Myocyte (in vitro differentiated cells): ENCODE results near the gene CEND1. TPM values are rescaled to one million over a fixed set of nuclear protein-coding genes. Genes with fewer than 3 reads are reported as not detected.

Experiments
- DNase-seq: peaks from one replicate; pipeline ENCODE4 v3.0.0-alpha.2; 2012; ENCODE audit warnings: low read depth
- polyA plus RNA-seq: library from polyadenylated mRNA; unstranded; fragments of >200 nt; gene quantifications from one replicate; pipeline ENCODE4 v1.2.1, GENCODE V29; 2012; ENCODE audit warnings: missing spikeins
- total RNA-seq: library from RNA; depleted of rRNA; stranded (reverse); fragments of >200 nt; gene quantifications from 2 replicates; pipeline ENCODE4 v1.2.3, GENCODE V29; 2014

CEND1 gene
- 0.53 and 0.94 TPM in 2 replicates for total RNA-seq
- polyA plus RNA-seq = 1.2 TPM

DNA sequence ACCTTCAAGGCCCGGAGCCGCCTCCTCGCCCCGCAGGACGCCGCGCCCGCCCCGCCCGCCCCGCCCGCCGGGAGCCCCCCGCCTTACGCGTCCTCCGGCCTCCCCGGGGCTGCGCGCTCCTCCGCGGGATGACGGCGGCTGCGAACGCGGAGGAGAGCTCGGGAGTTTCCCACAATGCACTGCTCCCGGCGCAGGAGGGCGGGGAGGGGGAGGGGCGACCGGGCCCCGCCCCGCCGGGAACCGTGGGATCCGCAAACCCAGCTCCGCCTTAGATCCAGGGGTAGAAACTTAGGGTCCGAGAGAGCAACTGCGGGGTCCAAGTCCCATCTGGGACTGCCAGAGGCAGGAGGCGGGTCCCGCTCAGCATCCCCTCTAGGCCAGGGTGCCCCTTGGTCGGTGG is at the start of gene CEND1:
Gene CEND1, minus strand, starts transcription at position 148 of the 400 bp plus-strand sequence. CDS start 1,514 bp downstream, outside the sequence.
- peak; percentile 52 for DNase-seq

DNA sequence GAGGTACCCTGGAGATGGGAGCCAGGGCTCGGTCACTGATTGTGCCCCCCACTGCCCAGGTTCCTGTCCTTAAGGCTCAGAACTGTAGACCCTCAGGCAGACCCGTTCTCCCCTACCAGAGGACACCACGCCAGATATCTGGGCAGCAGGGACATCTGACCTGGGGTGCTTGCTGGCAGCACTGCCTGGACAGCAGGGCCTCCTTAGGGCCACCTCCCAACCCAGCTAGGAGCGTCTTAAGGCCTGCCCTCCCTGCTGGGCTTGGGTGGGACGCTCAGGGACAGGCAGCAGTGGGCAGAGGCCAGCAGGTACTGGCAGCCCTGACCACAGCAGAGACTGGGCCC is 49.4 kb upstream of the CEND1 start:
- DNase-seq = no peak

DNA sequence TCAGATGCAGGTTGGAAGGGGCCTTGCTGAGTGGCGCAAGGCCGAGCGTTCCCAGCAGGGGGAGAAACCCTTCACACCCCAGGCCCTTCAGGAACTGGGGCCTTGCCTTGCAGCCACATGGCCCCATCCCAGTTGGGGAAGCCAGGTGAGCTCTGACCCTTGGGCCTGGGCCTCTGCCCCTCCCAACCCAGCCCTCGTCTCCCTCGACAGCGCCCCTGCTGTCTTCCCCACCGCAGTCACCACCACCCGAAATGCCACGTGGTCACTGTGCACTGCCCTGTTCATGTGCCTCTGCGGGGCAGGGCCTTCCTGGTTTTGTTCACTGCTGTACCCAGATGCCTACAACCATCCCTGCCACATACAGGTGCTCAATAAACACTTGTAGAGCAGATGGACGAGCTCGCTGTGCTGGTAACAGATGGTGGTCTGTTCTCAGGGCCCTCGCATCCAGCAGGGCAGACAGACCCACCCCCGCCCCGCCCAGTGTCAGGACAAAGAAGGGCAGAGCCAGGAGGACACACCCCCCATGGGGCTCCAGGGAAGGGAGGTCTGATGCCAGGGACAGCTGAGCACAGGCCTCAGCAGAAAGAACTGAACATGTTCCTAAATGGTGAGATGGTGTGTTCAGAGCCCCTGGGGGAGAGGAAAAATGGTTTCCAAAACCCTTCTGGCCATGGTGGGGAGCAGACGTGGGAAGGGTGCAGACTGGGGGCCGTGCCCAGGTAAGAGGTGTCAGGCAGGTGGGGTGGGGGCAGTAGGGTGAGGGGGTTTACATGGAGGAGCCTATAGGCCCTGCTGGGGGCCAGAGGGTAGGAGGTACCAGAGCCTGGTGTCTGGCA is 48.8 kb upstream of the CEND1 start:
- peak; percentile 86 for DNase-seq

DNA sequence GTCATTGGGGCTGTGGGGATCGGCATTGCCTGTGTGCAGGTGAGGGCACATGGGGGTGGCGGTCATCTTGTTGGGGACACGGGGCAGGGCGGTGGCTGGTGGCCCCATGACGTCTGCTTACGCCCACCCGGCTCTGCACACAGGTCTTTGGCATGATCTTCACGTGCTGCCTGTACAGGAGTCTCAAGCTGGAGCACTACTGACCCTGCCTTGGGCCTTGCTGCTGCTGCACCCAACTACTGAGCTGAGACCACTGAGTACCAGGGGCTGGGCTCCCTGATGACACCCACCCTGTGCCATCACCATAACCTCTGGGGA is 48.1 kb upstream of the CEND1 start:
- no peak for DNase-seq

DNA sequence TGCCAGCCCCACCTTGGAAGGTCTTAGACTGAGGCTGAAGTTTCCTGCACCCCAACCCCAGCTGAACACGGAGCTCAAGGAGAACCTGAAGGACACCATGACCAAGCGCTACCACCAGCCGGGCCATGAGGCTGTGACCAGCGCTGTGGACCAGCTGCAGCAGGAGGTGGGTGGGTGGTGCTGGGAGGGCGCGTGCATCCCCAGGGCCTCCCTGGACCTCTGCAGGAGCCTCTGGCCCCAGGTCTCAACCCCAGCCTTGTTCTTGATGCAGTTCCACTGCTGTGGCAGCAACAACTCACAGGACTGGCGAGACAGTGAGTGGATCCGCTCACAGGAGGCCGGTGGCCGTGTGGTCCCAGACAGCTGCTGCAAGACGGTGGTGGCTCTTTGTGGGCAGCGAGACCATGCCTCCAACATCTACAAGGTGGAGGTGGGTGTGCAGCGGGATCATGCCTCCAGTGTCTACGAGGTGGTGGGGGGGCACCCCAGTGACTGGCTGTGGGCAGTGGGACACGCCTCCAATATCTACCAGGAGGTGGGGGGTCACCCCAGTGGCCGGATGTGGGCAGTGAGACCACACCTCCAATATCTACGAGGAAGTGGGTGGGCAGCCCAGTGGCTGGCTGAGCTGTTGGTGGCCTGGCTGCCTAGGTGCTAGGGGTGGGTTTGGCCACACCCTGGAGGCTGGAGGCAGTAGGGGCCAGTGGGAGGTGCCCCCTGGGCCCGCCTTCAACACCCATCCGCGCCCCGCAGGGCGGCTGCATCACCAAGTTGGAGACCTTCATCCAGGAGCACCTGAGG is 47.5 kb upstream of the CEND1 start:
- DNase-seq = no peak

DNA sequence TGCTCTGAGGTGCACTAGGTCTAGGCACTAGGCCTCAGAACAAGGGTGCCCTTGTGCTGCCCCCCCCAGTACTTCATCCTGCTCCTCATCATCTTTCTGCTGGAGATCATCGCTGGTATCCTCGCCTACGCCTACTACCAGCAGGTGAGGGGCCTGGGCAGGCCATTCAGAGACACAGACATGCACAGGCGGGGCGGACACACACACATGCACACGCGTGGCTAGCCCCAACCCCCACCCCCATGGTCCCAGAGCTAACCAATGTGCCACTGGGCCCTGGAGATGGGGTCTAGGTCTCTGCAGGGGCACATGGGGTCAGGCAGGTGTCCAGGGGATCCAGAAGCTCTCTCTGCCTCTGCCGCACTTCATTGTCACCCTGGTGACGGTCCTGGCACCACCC is 46.8 kb upstream of the CEND1 start:
- DNase-seq = no peak

DNA sequence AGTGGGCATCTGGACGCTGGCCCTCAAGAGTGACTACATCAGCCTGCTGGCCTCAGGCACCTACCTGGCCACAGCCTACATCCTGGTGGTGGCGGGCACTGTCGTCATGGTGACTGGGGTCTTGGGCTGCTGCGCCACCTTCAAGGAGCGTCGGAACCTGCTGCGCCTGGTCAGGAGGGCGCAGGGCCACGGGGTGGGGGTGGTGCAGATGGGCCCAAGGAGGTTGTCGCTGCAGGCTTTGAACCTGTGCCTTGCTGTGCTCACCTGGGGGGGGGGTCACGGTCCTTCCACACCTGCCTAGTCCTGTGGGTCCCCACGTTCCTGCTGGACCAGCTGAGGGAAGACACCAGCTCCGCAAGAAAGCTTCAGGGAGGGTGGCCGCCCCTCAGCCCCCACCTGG is 46.4 kb upstream of the CEND1 start:
- DNase-seq = no peak

DNA sequence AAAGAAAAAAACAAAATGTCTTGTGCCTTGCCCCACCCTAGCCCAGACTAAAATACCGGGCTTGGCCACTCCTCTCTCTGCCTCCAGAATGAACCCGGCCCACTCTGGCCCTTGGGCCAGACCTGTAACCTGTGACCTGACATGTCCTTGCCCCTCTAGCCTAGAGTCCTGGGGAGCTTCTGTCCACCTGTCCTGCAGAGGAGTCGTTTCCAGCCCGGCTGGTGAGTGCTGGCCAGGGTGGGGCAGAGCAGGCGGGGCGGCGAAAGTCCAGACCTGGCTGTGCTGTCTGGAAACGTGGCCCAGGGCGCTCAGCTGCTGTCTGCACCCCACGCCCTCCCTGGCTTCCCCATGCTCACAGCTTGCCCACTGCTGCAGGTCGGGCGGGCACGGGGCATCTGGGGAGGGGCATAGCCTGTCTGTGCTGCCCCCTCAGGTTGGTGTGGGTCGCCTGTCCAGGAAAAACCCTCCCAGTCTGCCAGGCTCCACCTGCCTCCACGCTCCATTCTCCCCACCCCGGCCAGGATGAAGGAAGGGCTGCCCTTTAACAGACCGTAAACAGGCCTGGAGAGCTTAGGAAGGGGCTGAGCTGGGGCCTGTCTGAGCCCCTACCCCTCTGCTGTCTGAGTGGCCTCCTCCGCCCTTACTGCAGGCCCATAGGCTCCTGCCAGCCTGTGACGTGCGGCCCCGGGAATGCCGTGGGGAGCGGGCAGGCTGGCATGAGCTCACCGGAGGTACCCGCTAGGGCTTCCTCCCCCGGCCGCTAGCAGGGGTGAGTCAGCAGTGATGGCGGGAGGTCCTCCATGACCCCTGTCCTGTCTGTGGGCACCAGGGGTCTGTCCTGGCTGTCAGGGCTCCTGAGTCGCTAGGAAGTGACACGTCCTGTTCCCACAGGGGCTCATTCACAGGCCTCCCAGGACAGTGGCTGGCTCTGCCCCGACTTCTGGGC is 44.8 kb upstream of the CEND1 start:
- peak; percentile 95 for DNase-seq

DNA sequence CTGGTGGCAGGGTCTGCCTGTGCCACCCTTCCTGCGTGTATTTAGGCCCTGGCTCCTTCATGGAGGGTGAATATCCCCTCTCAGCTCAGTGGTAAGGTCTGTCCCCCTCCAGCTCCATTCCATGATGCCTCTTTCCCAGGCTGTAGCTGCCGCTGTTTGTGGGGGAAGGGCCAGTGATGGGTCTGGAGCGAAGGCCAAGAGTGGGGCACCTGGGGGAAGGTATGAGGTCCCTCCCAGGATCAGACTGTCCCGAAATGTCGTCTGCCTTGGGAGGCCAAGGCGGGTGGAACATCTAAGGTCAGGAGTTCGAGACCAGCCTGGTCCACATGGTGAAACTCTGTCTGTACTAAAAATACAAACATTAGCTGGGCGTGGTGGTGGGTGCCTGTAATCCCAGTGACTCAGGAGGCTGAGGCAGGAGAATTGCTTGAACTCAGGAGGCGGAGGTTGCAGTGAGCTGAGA is 44.0 kb upstream of the CEND1 start:
- DNase-seq = peak; percentile 63

DNA sequence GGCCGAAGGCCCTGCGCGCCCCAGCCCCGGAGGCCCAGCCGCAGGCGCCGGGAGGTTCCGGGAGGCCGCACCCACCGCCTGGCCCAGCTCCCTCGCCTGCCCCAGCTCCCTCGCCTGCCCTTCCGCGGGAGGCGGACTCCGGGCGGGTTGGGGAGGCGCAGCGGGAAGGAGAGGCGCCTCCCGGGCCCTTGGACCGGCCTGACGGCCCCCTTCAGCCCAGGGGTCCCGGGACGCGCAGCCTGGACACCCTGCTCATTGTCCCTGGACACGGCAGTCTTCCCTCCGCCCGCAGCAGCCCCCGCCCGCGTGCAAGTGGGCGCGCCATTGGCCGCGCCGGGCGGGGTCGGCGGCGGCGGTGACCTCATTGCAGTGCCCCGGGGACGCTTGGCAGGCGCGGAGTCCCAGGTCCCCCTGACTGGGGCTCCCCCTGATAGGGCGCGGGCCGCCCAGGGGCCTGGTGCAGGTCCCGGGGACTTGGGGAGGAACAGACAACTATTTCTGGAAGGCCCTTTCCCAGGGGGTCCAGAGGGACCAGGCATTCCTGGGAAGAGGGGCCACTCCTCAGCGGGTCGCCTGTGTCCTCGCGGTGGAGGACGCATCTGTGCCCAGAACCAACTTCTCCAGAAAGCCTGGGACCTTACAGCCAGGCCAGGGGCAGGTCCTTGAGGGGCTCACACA is 43.4 kb upstream of the CEND1 start:
- peak; percentile 76 for DNase-seq

DNA sequence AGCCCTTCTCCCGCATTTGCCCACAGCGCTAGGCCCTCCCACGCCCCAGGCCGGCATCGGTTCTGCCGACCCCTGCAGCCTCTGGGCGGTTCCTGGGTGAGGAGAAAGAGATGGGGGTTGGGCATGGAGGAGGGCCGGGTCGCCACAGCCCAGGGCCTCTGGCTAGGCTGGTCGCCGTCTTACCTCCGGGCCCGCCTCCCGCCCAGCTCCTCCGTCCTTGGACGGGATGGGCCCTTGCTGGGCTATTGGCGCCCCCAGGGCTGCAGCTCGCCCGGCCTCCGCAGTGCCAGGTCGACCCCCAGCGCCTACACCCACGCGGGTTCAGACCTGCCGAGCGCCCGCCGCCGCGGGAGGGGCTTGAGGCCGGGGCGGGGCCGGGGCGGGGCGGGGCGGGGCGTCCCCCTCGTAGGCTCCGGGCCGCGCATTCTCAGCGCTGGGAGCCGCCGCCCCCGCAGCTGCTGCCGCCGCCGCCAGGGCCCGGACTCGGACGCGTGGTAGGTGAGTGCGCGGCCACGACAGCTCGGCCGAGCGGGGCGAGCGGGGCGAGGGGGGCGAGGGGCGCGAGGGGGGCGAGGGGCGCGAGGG is 42.7 kb upstream of the CEND1 start, which contains the start of gene CD151:
Gene CD151, plus strand, starts transcription at position 424 of the 585 bp plus-strand sequence. CDS start 3,118 bp downstream, outside the sequence.
- DNase-seq = peak; percentile 84

DNA sequence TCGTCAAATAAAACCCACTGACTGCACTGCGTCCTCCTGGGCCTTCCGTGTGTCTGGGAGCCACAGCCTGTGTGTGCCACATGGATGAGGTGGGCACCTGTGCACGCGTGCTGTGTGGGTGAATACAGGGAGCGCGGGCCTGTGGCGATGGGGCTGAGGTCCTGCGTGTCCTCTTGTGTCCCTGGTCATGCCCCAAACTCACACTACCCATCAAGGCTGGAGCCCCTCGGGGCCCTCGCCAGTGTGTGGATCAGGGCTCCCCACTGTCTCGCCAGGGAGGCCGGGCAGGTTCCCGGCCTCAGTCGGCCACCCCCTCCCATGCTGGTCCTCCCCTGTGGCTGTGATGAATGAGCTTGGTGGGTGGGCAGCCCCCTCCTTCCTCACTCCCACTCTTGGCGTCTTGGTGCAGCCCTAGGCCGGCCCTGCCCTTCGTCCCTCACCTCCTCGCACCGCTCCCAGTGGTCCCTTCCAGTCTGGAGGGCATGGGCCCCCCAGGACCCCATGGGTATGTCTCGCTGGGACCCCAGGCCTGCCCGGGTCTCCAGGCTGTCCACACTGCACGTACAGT is 42.2 kb upstream of the CEND1 start:
- DNase-seq = no peak

DNA sequence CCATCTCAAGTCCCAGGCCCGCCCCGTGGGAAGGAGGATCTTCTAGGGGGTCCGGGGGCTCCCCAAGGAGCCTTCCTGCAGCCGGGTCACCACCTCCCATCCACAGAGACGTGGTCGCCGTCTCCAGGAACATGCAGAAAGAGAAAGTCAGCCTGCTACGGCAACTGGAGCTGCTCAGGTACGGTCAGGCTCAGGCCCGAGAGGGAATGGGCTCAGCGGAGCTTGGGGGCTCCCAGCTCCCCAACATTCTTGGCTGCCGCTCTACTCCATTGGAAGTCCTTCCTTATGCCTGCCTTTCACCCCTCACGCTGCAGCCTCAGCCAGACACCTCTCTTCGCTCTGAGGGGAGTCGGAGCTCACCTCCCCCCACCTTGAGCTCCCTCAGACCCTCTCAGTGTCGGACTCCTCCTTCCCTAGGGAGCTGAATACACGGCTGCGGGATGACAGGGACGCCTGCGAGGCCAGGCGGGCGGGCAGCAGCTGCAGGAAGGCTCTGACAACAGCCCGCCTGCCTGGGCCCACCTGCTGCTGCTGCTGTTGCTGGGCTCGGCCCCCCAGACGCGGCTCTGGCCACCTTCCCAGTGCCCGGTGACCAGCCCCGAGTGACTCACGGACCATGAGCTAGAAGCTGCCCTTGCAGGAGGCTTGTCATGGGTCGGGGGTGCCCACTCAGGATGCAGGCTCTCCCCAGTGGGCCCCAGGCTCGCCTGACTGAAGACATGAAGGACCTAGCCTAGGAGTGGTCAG is 41.4 kb upstream of the CEND1 start:
- DNase-seq = peak; percentile 96

DNA sequence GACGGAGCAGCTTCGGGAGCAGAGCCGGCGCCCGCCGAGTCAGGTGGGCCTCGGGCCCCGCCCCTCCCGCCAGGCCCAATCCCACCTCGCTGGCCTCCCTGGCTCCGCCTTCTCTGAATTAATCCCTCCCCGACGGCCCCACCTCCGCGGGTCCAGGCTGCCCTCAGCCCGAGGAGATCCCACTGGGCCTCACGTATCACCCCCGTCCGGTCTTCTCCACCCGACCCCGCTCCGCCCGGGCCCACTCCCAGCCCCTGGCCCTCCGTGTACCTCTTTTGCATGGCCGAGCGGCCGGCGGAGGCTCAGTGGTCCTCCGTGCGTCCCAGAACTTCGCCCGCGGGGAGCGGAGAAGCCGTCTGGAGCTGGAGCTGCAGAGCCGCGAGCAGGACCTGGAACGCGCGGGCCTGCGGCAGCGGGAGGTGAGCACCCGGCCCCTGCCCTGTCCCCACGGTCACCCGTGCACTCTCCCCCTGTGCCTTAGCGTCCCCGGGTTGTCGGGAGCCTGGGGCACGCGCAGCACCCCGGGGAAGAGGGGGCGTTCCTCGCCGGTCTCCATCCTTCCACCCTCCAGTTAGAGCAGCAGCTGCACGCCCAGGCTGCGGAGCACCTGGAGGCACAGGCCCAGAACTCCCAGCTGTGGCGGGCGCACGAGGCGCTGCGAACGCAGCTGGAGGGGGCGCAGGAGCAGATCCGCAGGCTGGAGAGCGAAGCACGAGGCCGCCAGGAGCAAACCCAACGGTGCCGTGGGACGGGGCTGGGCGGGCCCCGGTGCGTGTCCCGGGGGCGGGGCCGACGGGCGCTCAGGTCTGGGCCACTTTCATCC is 40.6 kb upstream of the CEND1 start:
- DNase-seq = no peak

DNA sequence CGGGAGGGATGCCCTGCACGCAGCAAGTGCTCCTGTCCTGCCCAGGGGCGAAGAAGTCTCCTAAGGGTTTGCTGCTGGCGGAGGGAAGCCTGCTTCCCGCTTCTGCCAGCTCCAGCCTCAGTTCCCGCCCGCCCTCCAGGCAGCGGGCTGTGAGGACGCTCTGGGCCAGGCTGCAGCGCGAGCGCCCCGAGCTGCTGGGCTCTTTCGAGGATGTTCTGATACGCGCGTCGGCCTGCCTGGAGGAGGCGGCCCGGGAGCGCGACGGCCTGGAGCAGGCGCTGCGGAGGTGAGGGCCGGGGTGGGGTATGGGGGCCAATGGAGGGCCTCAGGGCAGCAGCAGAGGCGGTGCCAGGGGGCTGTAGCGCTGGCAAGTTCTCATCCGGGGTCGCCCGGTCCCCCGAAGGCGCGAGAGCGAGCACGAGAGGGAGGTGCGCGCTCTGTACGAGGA is 40.0 kb upstream of the CEND1 start:
- no peak for DNase-seq

DNA sequence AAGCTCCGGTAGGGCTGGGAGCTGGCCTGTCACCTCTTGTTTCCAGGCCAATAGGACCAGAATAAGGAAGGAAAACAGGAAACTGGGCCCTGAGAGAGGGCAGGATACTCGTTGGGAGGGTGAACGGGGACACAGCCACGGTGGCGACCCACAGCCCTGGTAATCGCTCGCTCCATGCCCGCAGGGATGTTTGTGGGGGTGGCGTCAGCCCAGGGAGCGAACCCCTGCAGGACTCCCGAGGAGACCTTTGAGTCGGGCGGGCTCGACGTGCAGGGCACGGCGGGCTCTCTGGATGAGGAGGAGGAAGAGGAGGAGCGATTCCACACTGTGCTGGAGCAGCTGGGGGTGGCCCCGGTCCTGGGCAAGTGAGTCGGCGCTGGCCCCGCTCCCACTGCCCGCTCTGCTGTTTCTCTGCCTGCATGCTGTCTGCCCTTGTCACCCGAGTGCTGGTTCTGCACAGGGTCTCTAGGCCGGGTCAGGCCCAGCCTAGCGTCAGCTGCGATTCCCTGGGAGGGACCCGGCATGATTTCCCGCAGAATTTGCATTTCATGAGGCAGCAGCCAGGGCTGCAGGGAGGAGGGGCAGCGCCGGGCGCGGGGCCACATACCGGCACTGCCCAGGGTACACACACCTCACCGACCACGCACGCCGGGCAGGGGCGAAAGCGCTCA is 39.4 kb upstream of the CEND1 start:
- DNase-seq = no peak

DNA sequence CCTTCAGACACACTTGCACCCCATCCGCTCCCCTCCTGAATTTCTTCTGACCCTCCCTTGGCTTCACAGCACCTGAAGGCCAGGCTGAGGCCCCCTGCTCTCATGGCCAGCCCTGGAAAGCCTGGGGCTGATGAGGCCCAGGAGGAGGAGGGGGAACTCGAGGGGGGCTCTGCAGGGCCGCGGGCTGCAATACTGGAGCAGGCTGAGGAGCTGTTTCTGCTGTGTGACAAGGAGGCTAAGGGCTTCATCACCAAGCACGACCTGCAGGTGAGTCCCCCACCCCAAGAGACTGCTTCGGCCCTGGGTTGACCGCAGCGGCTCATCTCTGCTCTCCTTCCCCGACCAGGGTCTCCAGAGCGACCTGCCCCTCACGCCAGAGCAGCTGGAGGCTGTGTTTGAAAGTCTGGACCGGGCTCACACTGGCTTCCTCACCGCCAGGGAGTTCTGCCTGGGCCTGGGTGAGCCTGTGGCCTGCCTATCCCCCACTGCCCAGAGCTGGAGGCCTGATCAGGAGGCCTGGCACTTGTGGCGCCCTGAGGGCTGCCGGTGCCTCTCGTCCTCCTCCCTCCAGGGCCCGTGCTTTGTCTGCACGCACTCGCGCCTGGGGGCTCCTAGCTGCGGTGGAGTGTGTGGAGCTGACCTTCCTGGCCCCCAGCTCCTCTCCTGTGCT is 38.8 kb upstream of the CEND1 start:
- no peak for DNase-seq
